Body of pancreas (tissue), 4 donors: Measurements from ENCODE around the gene SUSD3. TPM values are rescaled to one million over a fixed set of nuclear protein-coding genes. Genes with fewer than 3 reads are reported as not detected.

Source experiments
- ATAC-seq: fragments of 150-250 bp; one replicate; pipeline ENCODE4 v1.9.1; 2016
- DNase-seq, 4 donors: peaks; one replicate each; pipeline ENCODE4 v3.0.0-alpha.2; 2019
- H3K27ac ChIP-seq, 4 donors: fragments of 200-600 bp; sonication (generic); 1 replicate in 3 of 4; 2 replicates in 1 of 4; pipeline versions ENCODE4 v1.5.1 to v1.6.1; 2016 to 2019; ENCODE audit warnings: mild to moderate bottlenecking in 1 of 4, mixed read lengths in 1 of 4, moderate library complexity in 1 of 4
- H3K27me3 ChIP-seq, 2 donors: fragments of 200-600 bp; sonication (generic); one replicate each; pipeline ENCODE4 v1.6.0; 2016; ENCODE audit warnings: mild to moderate bottlenecking in 1 of 2
- H3K36me3 ChIP-seq, 2 donors: fragments of 200-600 bp; sonication (generic); replicated peaks in 1 of 2; 2 replicates each; pipeline ENCODE4 v1.5.1; 2016; ENCODE audit warnings: low read depth in 2 of 2; ENCODE audit not compliant: insufficient read depth in 1 of 2
- H3K4me1 ChIP-seq: fragments of 200-600 bp; sonication (generic); one replicate; pipeline ENCODE4 v1.6.0; 2016
- H3K4me3 ChIP-seq, 2 donors: fragments of 200-600 bp; sonication (generic); 1 replicate in 1 of 2; 2 replicates in 1 of 2; pipeline ENCODE4 v1.5.1; 2016 to 2019
- H3K9me3 ChIP-seq, 3 donors: fragments of 200-600 bp; sonication (generic); 1 replicate in 2 of 3; 2 replicates in 1 of 3; pipeline ENCODE4 v1.5.1; 2016
- POLR2A ChIP-seq, 3 donors: fragments of 450-650 bp; IDR thresholded peaks; one replicate each; pipeline ENCODE4 v1.6.1; 2016; ENCODE audit warnings: antibody characterized with exemption in 3 of 3, mild to moderate bottlenecking in 2 of 3
- WGBS, 2 donors: methylation state at CpG; one replicate each; pipeline ENCODE4 v1.1.5; 2017; 5-methylcytosine and 5-hydroxymethylcytosine counted together
- intact Hi-C: fragments of 100-400 bp; cut with DNase I; formaldehyde crosslinking; loops from one replicate; pipeline ENCODE4 v1.15.1; 2023
- total RNA-seq, 2 donors: library from RNA; depleted of rRNA; stranded (reverse); fragments of >200 nt; gene quantifications; one replicate each; pipeline ENCODE4 v1.1.0, GENCODE V29; 2016
- TF ChIP-seq, protein P1 (sequence below), 7 experiments: fragments of 450-650 bp in 4 of 7; fragments of 200-600 bp in 3 of 7; sonication (generic) in 3 of 7; IDR thresholded peaks; one replicate each; pipeline ENCODE4 v1.5.1; 2016 to 2019; ENCODE audit warnings: antibody characterized with exemption in 7 of 7

Gene SUSD3
- total RNA-seq, 2 donors from 2014 or later, result 3.6 TPM; not detected in 1

- TF ChIP-seq POLR2A (IDR thresholded peaks at IDR 0.05), result no peak
- TF ChIP-seq, protein P1, sequence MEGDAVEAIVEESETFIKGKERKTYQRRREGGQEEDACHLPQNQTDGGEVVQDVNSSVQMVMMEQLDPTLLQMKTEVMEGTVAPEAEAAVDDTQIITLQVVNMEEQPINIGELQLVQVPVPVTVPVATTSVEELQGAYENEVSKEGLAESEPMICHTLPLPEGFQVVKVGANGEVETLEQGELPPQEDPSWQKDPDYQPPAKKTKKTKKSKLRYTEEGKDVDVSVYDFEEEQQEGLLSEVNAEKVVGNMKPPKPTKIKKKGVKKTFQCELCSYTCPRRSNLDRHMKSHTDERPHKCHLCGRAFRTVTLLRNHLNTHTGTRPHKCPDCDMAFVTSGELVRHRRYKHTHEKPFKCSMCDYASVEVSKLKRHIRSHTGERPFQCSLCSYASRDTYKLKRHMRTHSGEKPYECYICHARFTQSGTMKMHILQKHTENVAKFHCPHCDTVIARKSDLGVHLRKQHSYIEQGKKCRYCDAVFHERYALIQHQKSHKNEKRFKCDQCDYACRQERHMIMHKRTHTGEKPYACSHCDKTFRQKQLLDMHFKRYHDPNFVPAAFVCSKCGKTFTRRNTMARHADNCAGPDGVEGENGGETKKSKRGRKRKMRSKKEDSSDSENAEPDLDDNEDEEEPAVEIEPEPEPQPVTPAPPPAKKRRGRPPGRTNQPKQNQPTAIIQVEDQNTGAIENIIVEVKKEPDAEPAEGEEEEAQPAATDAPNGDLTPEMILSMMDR (IDR thresholded peaks at IDR 0.05), result no peak
- WGBS, 2 donors, result 57 to 78% methylated on average over 11 of the region's 11 CpGs
- Histone ChIP-seq H3K27ac (peak overlapping the region; percentile 85 to 96 (median 94)), H3K36me3 (no peaks in the 10 kb centered on the region), H3K27me3 (no peaks in the 10 kb centered on the region), H3K4me3 (no peak overlapping the region), H3K4me1 (peaks cover 38% of the 10 kb centered on the region), H3K9me3 (no peaks in the 10 kb centered on the region)
- peak; percentile 51 to 71 (median 52) for DNase-seq
- intact Hi-C loops, result no loop called here
- ATAC-seq, result no peak
Measured at GRCh38 chr9:93094658-93095204, 36.2 kb downstream of the SUSD3 start.

GRCh38 chr9:93095205-93096130 lies 37.0 kb downstream of the SUSD3 start:
- intact Hi-C loops, result no loop called here

GRCh38 chr9:93096131-93096802 lies 37.8 kb downstream of the SUSD3 start, which contains the start of gene CARD19:
Gene CARD19, plus strand, starts transcription at chr9:93096217. Its CDS starts 129 bp downstream, at chr9:93096346.
- H3K9me3 ChIP-seq, result no peaks in the 10 kb centered on the region
- H3K27ac ChIP-seq, result peak within 1 kb of the TSS; percentile 90 to 96 (median 94)
- intact Hi-C loops, result no loop called here
- ATAC-seq, result peak; percentile 6
- 1% methylated on average over 12 to 62 of the region's 65 CpGs for WGBS, 2 donors
- peak; percentile 46 to 89 (median 77) for TF ChIP-seq POLR2A (IDR thresholded peaks at IDR 0.05)
- TF ChIP-seq, protein P1 (IDR thresholded peaks at IDR 0.05), result no peak
- no peaks in the 10 kb centered on the region for H3K36me3 ChIP-seq
- H3K4me1 ChIP-seq, result peaks cover 38% of the 10 kb centered on the region
- peak within 1 kb of the TSS; percentile 52 to 59 for H3K4me3 ChIP-seq
- H3K27me3 ChIP-seq, result no peaks in the 10 kb centered on the region
- DNase-seq, result peak; percentile 57 to 70 (median 66)

More at GRCh38 chr9:93095205-93096130, 37.0 kb downstream of the SUSD3 start:
- no peaks in the 10 kb centered on the region for H3K36me3 ChIP-seq
- peak; percentile 83 to 89 (median 87) for TF ChIP-seq POLR2A (IDR thresholded peaks at IDR 0.05)
- TF ChIP-seq, protein P1 (IDR thresholded peaks at IDR 0.05), result no peak
- peaks cover 38% of the 10 kb centered on the region for H3K4me1 ChIP-seq
- peak; percentile 100 for DNase-seq
- H3K27me3 ChIP-seq, result no peaks in the 10 kb centered on the region
- H3K9me3 ChIP-seq, result no peaks in the 10 kb centered on the region
- peak overlapping the region; percentile 6 to 59 for H3K4me3 ChIP-seq
- H3K27ac ChIP-seq, result peak overlapping the region; percentile 85 to 96 (median 94)
- peak; percentile 84 for ATAC-seq
- WGBS, 2 donors, result 0 to 4% methylated on average over 7 to 80 of the region's 95 CpGs

DNA sequence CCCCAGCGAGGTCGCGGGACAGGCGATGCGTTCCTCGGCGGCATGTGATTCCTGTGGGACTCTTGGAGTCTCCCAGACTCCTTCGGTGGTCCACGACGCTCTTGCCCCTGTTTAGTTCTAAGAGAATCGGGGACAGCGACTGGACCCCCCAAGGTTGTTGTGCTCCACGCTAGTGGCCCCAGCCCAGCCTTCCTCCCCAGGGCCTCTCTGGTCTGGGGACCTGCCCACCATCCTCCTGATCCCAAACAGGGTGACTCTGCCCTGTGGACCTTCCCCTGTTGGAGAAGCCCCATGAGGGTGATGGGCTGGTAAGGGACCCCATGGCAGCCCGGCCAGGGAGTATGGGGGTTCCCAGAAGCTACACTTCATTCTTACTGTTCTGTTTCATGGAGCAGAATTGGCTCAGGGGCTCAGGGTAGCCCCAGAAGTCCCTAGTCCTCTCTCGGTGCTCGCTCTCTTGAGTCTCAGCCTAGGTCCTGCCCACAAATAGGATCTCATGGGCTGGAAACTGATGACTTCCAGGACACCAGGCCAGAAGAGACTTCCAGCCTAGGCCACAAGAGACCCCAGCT lies 38.4 kb downstream of the SUSD3 start:
- Histone ChIP-seq H3K27me3 (no peaks in the 10 kb centered on the region), H3K36me3 (no peaks in the 10 kb centered on the region), H3K4me1 (peaks cover 38% of the 10 kb centered on the region), H3K4me3 (peak overlapping the region; percentile 52 to 59), H3K9me3 (no peaks in the 10 kb centered on the region), H3K27ac (peak overlapping the region; percentile 82 to 91 (median 89))
- ATAC-seq, result no peak
- intact Hi-C loops, result no loop called here
- WGBS, 2 donors, result 16 to 26% methylated on average over 5 to 16 of the region's 16 CpGs
- DNase-seq, result peak in 2 of 4 donors; percentile 5 to 16
- TF ChIP-seq, protein P1 (IDR thresholded peaks at IDR 0.05), result no peak
- no peak for TF ChIP-seq POLR2A (IDR thresholded peaks at IDR 0.05)
